Stimulated activated CD4-positive, alpha-beta T cell treated with anti-CD3 and anti-CD28 coated beads, Interleukin-4, amount 100 ng/mL, for 24 hours (primary cell): ENCODE results near the gene RBMS1.

ENCODE experiments used
- DNase-seq: peaks from one replicate; pipeline ENCODE4 v3.0.0-alpha.2; 2020

Gene RBMS1

DNA sequence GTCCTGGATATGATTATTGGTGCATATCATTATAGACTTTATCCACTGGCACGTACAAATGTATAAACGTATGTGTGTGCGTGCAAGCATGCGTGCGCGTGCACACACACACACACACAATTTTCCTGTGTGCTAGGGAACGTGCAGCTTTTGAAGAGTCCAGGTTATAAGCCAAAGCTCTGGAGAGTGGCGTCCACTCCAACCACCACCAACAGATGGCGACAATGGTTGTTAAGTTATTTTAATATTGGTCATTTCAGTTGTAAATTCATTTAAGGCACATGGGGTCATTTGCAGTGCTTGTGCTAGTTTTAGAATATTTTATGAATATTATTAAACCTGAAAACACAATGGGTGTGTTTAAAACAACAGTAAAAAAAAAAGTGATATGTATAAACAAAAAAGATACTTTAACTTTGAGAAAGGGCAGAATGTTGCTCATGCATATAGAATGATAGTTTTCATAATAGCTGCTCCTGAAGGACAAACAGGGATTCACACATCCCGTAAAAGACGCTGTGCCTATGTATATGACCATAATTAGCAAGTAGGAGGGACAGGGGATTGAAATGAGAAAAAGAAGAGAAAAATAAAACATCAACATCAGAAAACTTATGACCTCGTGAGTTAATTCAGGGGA, 169.3 kb downstream of the RBMS1 start:
- DNase-seq = peak; percentile 54

DNA sequence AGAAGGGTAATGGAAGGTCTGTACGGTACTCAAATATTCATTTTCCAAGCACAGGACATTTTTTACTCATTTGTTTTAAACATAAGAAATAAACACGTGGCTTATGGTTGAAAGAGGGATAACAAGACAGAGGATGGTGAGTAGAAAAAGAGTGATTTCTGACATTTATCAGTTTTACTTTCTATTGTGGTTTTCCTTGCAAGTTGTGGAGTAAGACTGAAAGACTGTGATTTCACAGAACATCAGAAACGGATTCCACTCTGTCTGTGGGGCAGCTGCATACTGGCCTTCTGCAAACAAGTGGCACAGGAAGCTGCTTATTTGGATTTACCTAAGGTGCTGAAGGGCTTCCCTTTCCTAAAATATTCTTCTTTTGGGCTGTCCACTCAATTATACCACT, 171.3 kb downstream of the RBMS1 start:
- no peak for DNase-seq

DNA sequence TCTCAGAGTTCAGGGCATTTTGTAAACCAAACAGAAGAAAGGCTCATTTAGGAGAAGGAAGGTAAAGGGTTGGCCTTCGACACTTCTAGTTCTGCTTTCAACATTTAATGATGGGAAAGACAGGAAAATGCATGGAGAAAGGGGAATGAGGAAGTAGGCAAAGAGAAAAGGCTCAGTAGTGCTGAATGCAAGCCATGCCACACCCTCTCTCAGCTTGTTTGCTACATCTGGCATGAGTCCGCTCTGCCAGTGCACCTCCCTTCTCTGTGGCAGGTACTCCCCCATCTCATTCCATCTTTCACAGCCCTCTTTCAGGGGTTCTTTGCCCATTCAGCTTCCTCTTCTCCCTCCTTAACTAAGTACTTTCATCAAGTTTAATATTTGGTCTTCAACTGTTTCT, 172.6 kb downstream of the RBMS1 start:
- no peak for DNase-seq

DNA sequence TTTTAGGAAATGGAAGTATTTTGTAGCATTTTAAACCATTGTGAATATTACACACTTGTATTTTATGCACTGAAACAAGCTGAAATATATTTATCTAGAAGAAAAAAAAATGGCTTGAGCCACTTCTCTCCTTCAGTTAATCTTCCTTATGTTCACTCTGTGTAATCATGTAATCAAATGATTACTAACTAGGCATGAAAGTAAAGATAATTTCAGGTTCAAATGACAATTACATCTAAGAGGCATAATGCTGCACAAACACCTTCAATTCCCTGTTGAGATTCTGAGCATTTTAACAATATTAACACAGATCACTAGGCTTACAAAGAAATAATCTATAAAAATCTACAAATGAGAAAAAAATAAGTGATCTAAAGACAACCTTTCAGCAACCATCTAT, 173.9 kb downstream of the RBMS1 start:
- DNase-seq = no peak

DNA sequence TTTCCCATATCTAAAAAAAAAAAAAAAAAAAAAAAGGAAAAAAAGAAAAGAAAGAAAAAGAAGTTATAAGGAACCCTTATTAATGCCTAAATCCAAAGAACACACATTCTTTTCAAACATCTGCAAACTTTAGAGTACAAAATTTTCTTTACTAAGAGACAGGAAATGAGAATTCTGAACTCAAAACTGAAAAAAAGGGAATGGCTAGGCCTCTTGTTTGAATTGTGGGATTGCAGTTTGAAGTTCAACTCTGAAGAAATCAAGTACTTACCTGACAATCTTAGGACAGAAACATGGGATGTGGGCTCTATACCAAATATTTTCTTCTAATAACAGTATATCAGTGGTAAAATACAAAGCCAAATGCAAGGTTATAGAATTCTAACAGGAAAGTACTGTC, 175.4 kb downstream of the RBMS1 start:
- no peak for DNase-seq

DNA sequence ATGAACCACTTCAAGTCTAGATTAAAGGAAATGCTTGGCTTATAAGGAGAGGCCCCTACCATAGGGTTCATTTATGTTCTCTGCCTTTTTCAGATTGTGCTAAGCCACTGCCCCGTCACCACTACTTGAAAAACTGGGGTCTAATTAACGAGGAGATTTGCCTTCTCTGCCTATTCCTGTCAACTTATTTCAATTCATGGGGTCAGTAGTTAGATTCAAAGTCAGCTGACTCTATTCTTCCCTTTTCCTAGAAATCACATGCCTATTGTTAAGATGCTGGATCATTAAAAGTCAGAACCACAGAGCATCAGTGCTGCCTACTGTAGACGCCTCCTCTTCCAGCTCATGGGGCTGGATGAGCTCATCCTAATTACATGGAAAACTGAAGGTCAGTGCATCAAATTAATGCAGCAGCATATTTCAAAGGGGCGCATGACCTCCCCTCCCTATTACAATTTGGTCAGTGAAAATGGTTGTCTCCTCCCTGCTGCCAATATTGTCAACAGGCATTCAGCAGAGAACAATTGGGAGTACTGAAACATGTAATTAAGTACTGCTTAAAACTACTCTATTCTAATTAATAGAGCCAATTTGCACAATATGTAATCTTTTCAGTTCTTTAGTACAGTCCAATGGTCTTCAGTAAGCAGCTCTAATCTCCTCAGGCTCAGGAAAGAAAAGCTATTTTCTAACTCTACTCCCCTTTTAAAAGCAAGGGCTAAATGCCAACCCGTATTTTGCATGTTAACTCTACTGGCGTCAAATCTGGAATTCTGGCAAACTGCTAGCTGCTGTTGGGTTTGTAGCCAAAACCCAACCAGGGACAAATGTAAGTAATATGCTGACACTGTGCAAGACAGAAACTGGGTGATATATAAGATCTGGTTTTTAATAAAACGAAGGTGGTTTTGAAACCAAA, 176.2 kb downstream of the RBMS1 start:
- no peak for DNase-seq

DNA sequence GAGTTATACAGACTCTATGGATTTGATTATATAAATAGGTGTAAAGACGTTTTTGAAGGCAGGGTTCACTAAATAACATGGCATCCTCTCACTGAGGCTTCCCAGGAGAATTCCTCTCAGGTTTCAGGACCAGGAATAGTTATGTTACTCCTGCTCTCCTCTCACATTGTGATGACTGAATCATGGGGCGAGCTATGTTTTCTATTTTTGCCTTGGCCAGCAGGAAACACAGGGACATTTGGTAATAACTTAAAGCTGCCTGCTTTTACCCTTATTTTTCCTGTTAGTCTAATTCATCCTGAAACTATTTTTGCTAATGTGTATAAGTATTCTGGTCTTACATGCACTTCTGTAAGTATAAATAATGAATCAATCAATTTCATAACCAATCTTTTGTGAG, 178.3 kb downstream of the RBMS1 start:
- DNase-seq = no peak

DNA sequence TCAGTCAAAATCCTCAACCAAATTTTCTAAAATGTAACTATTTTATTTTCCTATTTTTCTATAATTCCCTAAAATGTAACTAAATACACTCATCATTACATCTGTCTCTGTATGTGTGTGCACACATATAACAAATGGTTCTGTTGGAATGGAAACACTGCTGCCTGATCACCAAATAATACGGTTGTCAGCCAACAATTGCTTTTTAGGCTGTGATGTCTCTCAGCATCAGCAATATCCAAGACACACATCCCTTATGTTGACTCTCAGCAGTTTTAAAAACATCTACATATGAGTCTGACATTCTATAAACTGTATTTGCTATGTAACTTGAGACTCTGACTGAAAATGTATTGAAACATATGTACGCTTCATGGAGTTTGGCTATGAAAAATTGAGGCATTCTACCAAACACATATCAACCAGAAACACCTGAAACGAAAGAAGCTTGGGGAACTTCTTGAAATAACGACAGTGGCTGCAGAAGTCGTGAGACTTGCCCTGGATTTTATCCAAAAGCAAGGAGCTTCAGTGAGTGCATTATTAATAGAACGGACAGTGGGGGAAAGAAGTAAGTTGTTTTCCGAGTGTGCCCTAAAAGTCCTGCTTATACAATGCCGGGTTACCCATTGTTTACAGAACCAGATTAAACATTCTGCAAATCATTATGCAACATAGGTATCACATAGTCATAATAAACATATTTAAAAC, 183.3 kb downstream of the RBMS1 start:
- DNase-seq = no peak

DNA sequence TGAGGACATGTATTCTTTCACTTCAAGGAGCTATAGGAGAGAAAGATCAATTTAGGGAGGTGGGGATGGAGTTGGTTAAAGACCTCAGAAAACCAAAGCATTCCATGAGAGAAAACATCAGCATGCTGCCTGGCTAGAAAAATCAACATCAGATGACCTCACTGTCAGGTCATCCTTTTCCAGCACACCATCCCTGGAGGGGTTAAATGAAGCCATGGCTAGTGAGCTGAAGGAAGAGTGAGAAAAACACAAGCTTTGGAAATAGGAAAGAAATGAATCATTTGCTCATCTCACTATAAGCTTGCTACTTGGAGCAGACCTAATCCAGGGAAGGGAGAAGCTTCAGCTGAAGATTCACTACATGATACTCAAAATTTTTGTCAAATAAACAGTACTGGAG, 184.0 kb downstream of the RBMS1 start:
- no peak for DNase-seq

DNA sequence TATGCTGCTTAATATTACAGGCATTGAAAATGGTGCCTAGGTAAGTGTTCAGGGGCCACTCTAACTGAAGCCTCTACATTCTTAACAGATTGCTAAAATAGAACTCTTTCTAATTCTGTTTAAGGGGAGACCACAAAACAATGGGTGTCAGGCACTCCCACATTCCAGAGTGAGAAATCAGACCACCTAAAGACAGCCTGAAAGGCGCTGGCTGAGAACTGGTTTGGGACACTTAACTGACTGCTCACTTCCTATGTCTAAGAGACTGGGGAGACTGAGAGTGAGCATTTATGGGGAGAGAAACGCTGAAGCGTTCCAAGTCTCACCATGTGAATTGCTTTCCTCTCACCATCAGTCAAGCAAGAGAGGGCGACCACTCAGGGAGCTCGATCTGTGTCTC, 184.7 kb downstream of the RBMS1 start:
- no peak for DNase-seq

DNA sequence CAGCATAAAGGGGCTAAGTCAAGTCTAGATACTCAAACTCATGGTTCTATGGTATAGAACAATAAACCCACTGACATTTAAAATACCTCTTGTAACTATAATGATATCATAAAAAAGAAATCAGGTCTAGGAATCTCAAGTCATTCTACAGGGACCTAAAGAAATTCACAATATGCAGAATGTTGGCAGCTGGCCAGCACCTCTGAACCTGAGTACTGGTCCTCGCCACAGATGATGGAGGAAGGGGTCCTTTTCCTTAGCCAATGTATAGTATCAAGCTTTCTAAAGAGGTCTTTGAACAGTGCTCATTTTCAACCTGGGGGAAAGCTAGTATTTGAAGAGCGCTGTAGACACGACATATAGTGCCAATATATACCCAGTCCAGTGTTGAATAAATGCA, 185.1 kb downstream of the RBMS1 start:
- no peak for DNase-seq

DNA sequence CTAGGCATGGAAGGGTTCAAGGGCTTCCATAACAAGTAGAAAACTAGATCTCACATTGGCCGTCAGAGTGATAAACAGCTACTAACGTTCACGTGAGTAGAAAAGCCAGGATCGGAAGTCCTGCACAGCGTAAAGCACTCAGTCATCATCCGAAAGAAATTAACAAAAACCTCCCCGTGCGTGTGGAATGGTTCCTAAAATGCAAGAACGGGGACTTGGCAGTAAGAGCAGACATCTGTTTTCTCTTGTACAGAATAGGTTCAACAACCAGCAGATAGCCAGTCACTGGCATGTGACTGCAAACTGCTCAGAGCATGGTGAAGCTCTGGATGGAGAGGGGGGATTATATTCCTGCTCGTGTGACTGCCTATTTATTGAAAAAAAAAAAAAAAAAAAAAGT, 186.6 kb downstream of the RBMS1 start:
- no peak for DNase-seq

DNA sequence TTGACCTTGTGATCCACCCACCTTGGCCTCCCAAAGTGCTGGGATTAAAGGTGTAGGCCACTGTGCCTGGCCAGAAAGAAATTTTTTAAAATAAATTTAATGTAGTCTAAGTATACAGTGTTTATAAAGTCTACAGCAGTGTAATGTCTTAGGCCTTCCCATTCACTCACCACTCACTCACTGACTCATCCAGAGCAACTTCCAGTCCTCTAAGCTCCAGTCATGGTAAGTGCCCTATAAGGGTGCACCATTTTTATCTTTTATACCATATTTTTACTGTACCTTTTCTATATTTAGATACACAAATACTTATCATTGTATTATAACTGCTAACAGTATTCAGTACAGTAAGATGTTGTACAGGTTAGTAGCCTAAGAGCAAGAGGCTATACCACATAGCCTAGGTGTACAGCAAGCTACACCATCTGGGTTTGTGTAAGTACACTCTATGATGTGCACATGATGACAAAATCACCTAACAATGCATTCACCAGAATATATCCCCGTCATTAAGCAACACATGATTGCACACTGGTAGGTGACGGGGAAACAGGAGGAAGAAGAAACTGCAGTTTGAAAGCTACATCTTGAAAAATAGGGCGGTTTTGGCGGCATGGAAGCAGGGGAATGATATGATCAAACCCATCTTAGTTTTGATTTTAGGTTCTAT, 188.4 kb downstream of the RBMS1 start:
- no peak for DNase-seq

DNA sequence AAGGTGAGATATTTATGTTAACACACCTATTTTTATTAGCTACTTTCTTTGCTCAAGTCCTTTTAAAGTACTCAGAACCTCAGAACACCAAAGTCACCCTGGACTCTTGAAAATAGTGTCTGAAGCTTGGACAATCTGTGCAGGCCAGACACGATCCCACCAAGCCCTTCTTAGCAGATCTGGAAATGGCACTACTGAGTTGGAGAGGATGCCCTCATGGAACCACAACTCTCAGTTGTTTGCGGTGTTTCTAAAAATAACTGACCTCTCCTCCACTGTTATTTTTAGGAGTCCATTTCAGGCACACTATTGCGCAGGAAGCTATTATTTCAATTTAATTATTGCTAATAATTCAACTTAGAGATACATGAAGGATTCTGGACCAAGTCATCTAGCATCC, 190.1 kb downstream of the RBMS1 start:
- no peak for DNase-seq

DNA sequence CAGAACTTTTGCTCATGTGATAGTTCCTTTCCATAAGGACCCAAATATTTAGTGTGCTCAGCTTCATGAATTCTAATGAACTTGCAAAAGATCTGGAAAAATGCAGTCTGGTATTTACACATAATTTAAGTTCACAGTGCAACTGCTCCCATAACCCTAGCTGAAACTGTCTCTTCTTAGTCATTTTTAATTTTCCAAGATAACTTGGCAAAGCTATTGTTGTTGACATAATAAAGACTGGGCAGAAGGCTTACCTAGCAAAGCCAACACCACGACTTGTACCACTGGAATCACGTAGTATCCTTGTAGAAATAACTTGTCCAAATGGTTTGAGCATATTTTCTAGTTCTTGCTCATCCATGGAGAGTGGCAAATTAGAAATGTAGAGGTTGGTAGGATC, 190.5 kb downstream of the RBMS1 start:
- no peak for DNase-seq

DNA sequence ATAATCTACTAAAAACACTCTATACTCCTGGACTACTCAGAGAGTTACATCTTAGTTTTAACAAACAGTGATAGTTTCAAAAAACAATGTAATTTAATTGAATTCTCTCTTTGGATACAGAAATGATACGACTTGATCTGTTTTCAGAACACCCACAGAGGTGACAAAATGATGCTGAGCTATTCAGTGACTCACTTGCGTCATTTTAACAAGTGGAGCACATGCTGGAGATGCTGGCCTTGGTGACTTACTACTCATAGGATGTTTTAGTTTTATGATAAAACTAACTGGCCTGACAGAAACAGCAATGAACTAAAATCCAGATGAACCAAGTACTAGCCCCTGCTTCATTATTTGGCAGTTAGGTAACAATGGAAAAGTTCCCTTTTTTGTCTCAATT, 192.2 kb downstream of the RBMS1 start:
- DNase-seq = peak; percentile 57

DNA sequence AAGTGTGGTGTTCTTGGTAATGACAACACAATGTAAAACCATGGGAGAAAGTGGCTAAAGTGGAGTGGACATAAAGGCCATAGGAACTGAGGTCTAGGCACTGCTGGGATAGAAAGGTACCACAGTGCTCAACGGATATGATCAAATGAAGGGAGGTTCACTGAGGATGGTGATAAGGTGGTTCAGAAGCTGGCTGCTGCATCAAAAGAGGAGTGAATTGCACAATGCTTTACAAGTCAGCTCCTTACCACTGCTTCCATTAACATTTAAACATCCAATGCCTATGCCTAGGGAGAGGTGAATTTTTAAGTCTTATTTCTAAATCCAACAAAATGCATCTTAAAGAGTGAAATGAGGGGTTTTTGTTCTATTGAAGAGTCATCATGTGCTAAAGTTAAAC, 193.4 kb downstream of the RBMS1 start:
- DNase-seq = no peak

DNA sequence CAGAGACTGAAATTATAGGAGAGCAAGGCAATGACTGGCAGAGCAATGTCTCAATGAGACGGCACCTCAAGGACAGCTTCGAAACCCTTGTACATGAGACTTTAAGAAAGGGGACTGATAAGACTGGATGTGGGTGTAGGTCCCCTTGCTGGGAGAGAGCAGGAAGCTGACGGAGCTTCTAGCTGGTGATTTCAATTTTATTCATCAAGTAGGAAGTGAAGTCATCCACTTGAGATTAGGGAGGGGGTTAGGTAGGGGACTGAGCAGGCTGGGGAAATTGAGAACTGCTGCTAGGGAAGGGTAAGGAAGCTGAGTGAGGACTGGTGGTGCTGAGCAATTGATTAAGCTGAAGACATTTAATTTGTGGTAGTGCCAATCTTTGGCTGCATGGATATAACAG, 194.1 kb downstream of the RBMS1 start:
- no peak for DNase-seq

DNA sequence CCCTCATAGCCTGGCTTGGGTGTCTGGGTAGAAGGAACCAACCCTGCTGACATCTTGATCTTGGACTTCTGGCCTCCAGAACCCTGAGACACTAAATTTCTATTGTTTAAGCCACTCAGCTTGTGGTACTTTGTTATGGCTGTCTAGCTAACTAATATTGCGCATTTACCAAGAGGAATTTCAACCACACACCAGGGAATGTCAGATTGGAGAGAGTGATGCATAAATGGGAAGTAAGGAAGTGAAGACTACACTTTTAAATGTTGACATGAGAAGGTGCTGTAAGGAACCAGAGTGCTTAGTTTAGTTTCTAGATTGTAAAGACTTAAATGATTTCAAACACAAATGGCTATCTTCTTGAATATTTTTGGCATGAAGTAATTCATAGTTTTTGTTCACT, 194.6 kb downstream of the RBMS1 start:
- no peak for DNase-seq

DNA sequence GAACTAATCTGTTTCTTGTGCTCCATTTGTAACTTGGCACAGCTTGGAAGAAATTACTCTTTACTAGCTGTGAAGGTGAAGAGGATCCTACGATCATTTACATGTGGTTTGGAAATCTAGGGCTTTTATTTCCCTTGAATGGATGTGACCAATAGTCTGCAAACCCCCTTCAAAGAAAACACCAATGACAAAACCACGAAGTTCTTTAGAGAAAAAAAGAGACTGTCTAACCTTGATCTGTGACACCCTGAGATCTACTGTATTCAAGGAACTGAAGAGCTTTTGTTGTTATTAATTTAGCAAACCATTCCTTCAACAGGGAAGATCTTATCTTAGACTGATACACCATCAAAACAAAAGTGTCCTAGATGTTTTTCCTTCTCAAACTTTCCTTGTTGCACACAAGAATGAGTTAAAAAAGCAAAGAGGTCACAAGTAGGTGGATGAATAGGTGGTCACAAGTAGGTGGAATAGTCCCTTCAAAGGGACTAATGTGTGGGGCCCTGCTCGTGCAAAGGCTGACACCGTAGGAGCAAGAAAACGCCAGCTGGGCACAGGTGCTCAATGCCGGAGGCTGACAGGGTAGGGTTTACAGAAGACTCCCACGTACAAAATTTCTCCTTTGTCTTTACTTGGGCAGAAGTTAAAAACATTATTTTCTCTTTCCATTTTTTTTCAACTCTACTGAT, 197.9 kb downstream of the RBMS1 start:
- DNase-seq = peak; percentile 15

DNA sequence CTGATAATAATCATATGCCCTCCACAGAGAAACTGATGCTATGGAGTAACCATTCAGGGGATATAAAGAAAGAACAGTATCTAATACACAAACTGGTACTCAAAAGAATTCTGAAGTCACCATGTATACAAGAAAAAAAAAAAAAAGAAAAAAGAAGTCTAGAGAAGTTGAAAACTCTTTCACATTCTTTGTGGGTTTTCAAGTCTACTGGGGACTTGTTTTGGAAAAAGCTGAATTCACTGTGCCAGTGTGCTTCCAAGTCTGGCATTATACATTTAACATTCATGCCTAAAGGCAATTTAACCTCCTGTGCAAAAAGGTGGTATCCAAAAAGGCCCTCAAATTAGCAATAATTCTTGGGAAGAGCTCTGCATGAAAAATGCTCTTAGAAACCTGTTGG, 198.7 kb downstream of the RBMS1 start:
- DNase-seq = no peak

DNA sequence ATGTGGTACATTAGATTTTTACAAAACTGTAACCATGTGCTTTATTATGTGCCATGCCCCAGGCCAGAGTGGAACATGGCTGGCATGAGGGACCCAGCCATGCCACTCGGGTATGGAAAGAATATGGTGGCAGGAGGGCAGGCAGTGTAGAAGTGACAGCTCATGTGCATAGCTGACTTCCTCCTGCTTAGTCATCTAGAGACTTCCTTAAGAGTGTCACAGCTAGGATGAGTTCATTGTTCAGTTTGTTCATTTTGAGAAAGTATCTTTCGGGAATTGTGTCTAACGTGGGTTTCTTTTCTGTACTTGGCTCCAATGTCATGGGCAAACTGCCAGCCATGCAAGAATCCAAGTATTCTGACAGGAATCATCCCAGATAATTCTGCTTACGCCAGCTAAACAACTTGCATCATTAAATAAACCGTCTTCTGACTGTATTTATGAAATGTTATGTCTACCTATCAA, 199.2 kb downstream of the RBMS1 start:
- peak; percentile 49 for DNase-seq
